ENCODE data around the gene TMPRSS3. TPM values are rescaled to one million over a fixed set of nuclear protein-coding genes. Genes with fewer than 3 reads are reported as not detected.

Gene TMPRSS3
- total and polyA plus RNA-seq, 9 of the 15 experiments (the other 6 are each of a cell fraction or from before 2014, with no cell fraction given): 0.07 TPM; not detected in 8

- H3K79me2 ChIP-seq (ENCODE audit: control insufficient read depth, insufficient read depth, low read length): no peaks in the 10 kb centered on the region
- no peak overlapping the region for H3K4me3 ChIP-seq
- intact Hi-C loops (cut with micrococcal nuclease) (loop anchor here (10.0 kb wide), 1 partner anchor 122 kb away; no protein-coding TSS in a partner anchor), in situ Hi-C loops (cut with MboI) (no loop called here)
- H3K4me1 ChIP-seq (replicated peaks in 1 of 2; ENCODE audit: control insufficient read depth in 2 of 2, insufficient read depth in 2 of 2, low read length in 2 of 2): no peaks in the 10 kb centered on the region
- no peaks in the 10 kb centered on the region for H3K9me3 ChIP-seq (replicated peaks; ENCODE audit: control insufficient read depth, insufficient read depth, low read depth, low read length)
- BruUV-seq (replicated peaks): no TSS peak
- no peak overlapping the region for H3K9ac ChIP-seq (ENCODE audit: insufficient read depth in 1 of 2, low read depth in 2 of 2, low read length in 2 of 2)
- WGBS (ENCODE audit: insufficient coverage, low coverage, missing lambda C conversion rate): 0% methylated on average over 4 of the region's 5 CpGs
- peaks cover 0 to 4% of the 10 kb centered on the region in 2 experiments; a peak in 1 of 5 replicates for H3K27me3 ChIP-seq (ENCODE audit: control insufficient read depth in 2 of 2, insufficient read depth in 2 of 2, low read length in 2 of 2)
- no peaks in the 10 kb centered on the region for H3K9me1 ChIP-seq (ENCODE audit: control insufficient read depth, insufficient read depth, low read length)
- no peaks in the 10 kb centered on the region for H4K20me1 ChIP-seq (replicated peaks; ENCODE audit: control insufficient read depth, insufficient read depth, low read length)
- ChIA-PET POLR2A (no interaction called here), CTCF (ENCODE audit: low intra/inter-chr PET ratio) (no interaction called here)
- DNase-seq (ENCODE audit: extremely low read depth in 1 of 4, low spot score in 3 of 4): no peak
- H3K27ac ChIP-seq (ENCODE audit: extremely low read depth, low read depth, low read length): no peak overlapping the region
- H3K36me3 ChIP-seq (ENCODE audit: control insufficient read depth, insufficient read depth, low read length): no peaks in the 10 kb centered on the region
- no peak for FAIRE-seq
- no peak for ATAC-seq
- H2AFZ ChIP-seq (ENCODE audit: low read depth, low read length): no peak overlapping the region
- H3K4me2 ChIP-seq (ENCODE audit: insufficient read depth, low read length): no peak overlapping the region
- no peak for TF ChIP-seq SOX6 (IDR thresholded peaks at IDR 0.05)
- no peak for TF ChIP-seq SNAPC5 (CRISPR knock-in tag; IDR thresholded peaks at IDR 0.05)
- no peak for TF ChIP-seq ZSCAN29 (IDR thresholded peaks at IDR 0.05)
- TF ChIP-seq EHMT2 (IDR thresholded peaks at IDR 0.05): no peak
- TF ChIP-seq NR0B1 (IDR thresholded peaks at IDR 0.05; ENCODE audit: partially characterized antibody): no peak
- TF ChIP-seq, protein P1, sequence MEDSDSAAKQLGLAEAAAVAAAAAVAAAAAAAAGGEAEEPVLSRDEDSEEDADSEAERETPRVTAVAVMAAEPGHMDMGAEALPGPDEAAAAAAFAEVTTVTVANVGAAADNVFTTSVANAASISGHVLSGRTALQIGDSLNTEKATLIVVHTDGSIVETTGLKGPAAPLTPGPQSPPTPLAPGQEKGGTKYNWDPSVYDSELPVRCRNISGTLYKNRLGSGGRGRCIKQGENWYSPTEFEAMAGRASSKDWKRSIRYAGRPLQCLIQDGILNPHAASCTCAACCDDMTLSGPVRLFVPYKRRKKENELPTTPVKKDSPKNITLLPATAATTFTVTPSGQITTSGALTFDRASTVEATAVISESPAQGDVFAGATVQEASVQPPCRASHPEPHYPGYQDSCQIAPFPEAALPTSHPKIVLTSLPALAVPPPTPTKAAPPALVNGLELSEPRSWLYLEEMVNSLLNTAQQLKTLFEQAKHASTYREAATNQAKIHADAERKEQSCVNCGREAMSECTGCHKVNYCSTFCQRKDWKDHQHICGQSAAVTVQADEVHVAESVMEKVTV (CRISPR knock-in tag; IDR thresholded peaks at IDR 0.05): no peak
- TF ChIP-seq CTCF (IDR thresholded peaks at IDR 0.05 in 2 of 3, conservative IDR thresholded peaks at IDR 0.05 in 1 of 3; ENCODE audit: insufficient read depth in 2 of 3, low read depth in 1 of 3, low read length in 3 of 3): no peak
- TF ChIP-seq SUPT5H (IDR thresholded peaks at IDR 0.05): no peak
- no peak for TF ChIP-seq DACH1 (IDR thresholded peaks at IDR 0.05; ENCODE audit: partially characterized antibody)
- no peak for TF ChIP-seq HDAC6 (IDR thresholded peaks at IDR 0.05; ENCODE audit: low read depth, low read length)
- no peak for TF ChIP-seq FOXJ2 (tag; IDR thresholded peaks at IDR 0.05)
- TF ChIP-seq ELF1 (tag; IDR thresholded peaks at IDR 0.05): no peak
- no peak for TF ChIP-seq CCAR2 (IDR thresholded peaks at IDR 0.05; ENCODE audit: low read depth, low read length)
- no peak for TF ChIP-seq ZNF586 (CRISPR knock-in tag; conservative IDR thresholded peaks at IDR 0.05)
- no peak for TF ChIP-seq SMARCE1 (IDR thresholded peaks at IDR 0.05)
- no peak for TF ChIP-seq NCOA2 (IDR thresholded peaks at IDR 0.05; ENCODE audit: partially characterized antibody in 2 of 2)
- TF ChIP-seq CTBP1 (IDR thresholded peaks at IDR 0.05; ENCODE audit: borderline replicate concordance): no peak
- no peak for TF ChIP-seq THRAP3 (IDR thresholded peaks at IDR 0.05; ENCODE audit: borderline replicate concordance)
- no peak for TF ChIP-seq ILF3 (IDR thresholded peaks at IDR 0.05; ENCODE audit: borderline replicate concordance)
Observed at GRCh38 chr21:42332557-42333317, 63.1 kb downstream of the TMPRSS3 start.
